Neutrophil (primary cell): ENCODE data around the gene SHB.

Experiments used
- H3K27ac ChIP-seq: fragments of 200-600 bp; sonication (generic); 2 replicates; pipeline ENCODE4 v1.5.1; 2016; ENCODE audit warnings: mild to moderate bottlenecking, moderate library complexity
- H3K27me3 ChIP-seq: fragments of 200-600 bp; sonication (generic); 2 replicates; pipeline ENCODE4 v1.6.0; 2016; ENCODE audit warnings: mild to moderate bottlenecking
- H3K36me3 ChIP-seq: fragments of 200-600 bp; sonication (generic); 2 replicates; pipeline ENCODE4 v1.5.1; 2017
- H3K4me1 ChIP-seq, 2 experiments: fragments of 200-600 bp in 1 of 2; sonication (generic) in 1 of 2; 1 replicate in 1 of 2; 2 replicates in 1 of 2; pipeline versions ENCODE4 v1.5.1 to v1.6.1; 2013 to 2016; ENCODE audit warnings: low read depth in 1 of 2, low read length in 1 of 2, mild to moderate bottlenecking in 1 of 2, moderate library complexity in 1 of 2; ENCODE audit not compliant: control insufficient read depth in 1 of 2, insufficient read depth in 1 of 2
- H3K4me3 ChIP-seq, 2 experiments: fragments of 200-600 bp in 1 of 2; sonication (generic) in 1 of 2; 1 replicate in 1 of 2; 2 replicates in 1 of 2; pipeline ENCODE4 v1.5.1; 2013 to 2016; ENCODE audit warnings: low read depth in 1 of 2, low read length in 1 of 2, mild to moderate bottlenecking in 1 of 2, moderate library complexity in 1 of 2
- H3K9me3 ChIP-seq: fragments of 200-600 bp; sonication (generic); 2 replicates; pipeline ENCODE4 v1.5.1; 2016
- CTCF ChIP-seq: fragments of 200-600 bp; sonication (generic); IDR thresholded peaks from 2 replicates; pipeline ENCODE4 v1.5.1; 2016; ENCODE audit warnings: antibody characterized with exemption

SHB gene

GRCh38 chr9:38103340-38103739 is 34.3 kb upstream of the SHB start:
- H3K36me3 ChIP-seq, result no peaks in the 10 kb centered on the region
- no peak for TF ChIP-seq CTCF
- H3K4me3 ChIP-seq, result no peak overlapping the region
- H3K27ac ChIP-seq, result no peak overlapping the region
- no peaks in the 10 kb centered on the region for H3K9me3 ChIP-seq
- no peaks in the 10 kb centered on the region for H3K4me1 ChIP-seq
- peaks cover 35% of the 10 kb centered on the region for H3K27me3 ChIP-seq

- no peaks in the 10 kb centered on the region for H3K36me3 ChIP-seq
- no peak for TF ChIP-seq CTCF
- H3K4me1 ChIP-seq, result no peaks in the 10 kb centered on the region
- no peaks in the 10 kb centered on the region for H3K9me3 ChIP-seq
- peaks cover 43% of the 10 kb centered on the region for H3K27me3 ChIP-seq
- H3K27ac ChIP-seq, result no peak overlapping the region
- H3K4me3 ChIP-seq, result no peak overlapping the region
Observed at GRCh38 chr9:38101423-38101822, 32.4 kb upstream of the SHB start.

- Histone ChIP-seq H3K4me1 (no peaks in the 10 kb centered on the region), H3K27me3 (peaks cover 30% of the 10 kb centered on the region), H3K9me3 (no peaks in the 10 kb centered on the region), H3K36me3 (no peaks in the 10 kb centered on the region), H3K27ac (no peak overlapping the region), H3K4me3 (no peak overlapping the region)
- TF ChIP-seq CTCF, result no peak
Observed at GRCh38 chr9:38096238-38096805, 27.3 kb upstream of the SHB start.

GRCh38 chr9:38094165-38094564 is 25.1 kb upstream of the SHB start:
- H3K4me1 ChIP-seq, result no peaks in the 10 kb centered on the region
- TF ChIP-seq CTCF, result no peak
- no peak overlapping the region for H3K4me3 ChIP-seq
- no peak overlapping the region for H3K27ac ChIP-seq
- H3K27me3 ChIP-seq, result peaks cover 21% of the 10 kb centered on the region
- H3K9me3 ChIP-seq, result no peaks in the 10 kb centered on the region
- H3K36me3 ChIP-seq, result no peaks in the 10 kb centered on the region

- H3K4me3 ChIP-seq, result no peak overlapping the region
- no peaks in the 10 kb centered on the region for H3K36me3 ChIP-seq
- peaks cover 6% of the 10 kb centered on the region for H3K27me3 ChIP-seq
- no peak overlapping the region for H3K27ac ChIP-seq
- no peak for TF ChIP-seq CTCF
- H3K4me1 ChIP-seq, result no peaks in the 10 kb centered on the region
- H3K9me3 ChIP-seq, result no peaks in the 10 kb centered on the region
Observed at GRCh38 chr9:38092656-38093055, 23.6 kb upstream of the SHB start.

- no peak for TF ChIP-seq CTCF
- no peaks in the 10 kb centered on the region for H3K4me1 ChIP-seq
- no peak overlapping the region for H3K27ac ChIP-seq
- H3K4me3 ChIP-seq, result no peak overlapping the region
- H3K27me3 ChIP-seq, result peaks cover 6% of the 10 kb centered on the region
- no peaks in the 10 kb centered on the region for H3K36me3 ChIP-seq
- H3K9me3 ChIP-seq, result no peaks in the 10 kb centered on the region
Observed at GRCh38 chr9:38092200-38092524, 23.1 kb upstream of the SHB start.
